HTR-8/SVneo (cell line): ENCODE results near the gene CTCF.

Experiments used
- DNase-seq: peaks from one replicate; pipeline ENCODE4 v3.0.0; 2011; ENCODE audit warnings: low spot score, mixed read lengths; ENCODE audit not compliant: insufficient read length
- FAIRE-seq: peaks from 2 replicates; lab custom pipeline; 2011; peaks lifted over from hg19 to GRCh38; lab: Jason Lieb, UNC

Gene CTCF

DNA sequence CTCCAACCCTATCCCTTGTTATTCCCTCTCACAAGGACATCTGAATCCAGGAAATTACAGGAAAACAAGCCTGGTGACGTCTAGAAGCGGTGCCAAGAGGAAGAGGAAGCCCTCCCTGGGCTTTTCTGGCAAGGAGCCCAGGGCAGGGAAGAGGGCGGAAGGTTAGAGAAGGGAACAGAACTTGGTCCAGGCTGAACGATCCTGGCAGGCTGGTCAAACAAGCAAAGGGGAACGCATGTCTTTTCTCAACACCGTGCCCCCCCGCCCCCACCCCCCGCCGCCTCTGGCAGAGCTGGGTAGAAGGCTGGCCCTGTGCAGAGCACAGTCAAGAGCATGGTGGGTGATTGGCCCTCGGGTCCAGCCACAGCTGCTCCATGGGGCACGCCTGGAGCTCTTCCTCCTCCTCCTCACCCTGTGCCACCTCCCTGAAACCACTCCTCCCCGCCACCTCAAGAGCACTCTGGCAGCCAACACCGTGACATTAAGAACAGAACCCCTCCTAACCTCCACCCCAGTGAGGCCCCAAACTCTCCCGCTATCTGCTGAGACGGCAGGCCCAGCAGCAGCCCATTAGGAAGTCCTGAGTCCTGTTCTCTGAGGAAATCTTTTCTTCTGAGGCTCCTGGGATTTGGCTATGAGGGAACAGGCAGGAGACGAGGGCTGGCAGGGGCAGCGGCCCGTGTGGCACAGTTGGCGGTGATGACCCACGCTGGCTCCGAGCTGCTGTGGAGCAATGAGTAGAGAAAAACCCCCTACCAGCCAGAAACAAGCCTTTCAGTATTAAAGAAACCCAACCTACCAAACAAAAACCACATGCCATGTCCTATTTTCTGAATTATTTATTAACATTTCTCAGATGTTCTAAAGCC, 111.6 kb downstream of the CTCF start:
- DNase-seq, result no peak

DNA sequence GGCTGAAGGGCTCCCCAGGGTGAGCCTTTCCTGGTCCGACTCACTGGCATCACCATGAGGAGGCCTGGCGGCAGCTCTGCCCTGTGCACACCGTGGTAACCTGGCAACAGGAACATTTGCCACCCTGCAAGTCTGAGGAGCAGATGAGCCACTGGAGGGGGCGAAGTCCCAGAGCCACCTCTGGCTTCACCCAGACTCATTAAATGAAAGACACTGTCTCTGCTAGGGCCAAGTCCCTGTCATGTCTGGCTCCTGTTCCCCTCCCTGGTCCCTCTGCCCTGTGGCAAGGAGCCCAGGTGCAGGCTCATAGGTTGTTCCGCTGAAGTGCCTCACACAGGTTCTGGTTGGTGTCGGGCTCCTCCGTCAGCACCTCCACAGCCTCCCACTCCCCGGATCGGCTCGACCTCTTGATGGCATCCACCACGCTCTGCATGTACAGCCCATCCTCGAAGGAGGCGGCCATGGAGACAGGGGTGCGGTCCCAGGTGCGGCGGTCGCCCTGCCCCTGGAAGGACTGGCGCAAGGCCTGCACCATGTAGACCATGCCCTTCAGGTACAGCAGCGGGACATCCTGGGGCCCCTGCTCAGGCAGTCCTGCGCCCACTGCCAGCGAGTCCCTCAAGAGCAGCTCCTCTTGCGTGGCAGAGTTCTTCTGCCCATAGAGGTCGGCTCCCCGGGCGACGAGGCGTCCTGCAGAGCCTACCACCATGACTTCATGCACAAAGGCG, 112.7 kb downstream of the CTCF start:
- FAIRE-seq (no peak), DNase-seq (no peak)

More for the DNA sequence above, 111.6 kb downstream of the CTCF start:
- no peak for FAIRE-seq

DNA sequence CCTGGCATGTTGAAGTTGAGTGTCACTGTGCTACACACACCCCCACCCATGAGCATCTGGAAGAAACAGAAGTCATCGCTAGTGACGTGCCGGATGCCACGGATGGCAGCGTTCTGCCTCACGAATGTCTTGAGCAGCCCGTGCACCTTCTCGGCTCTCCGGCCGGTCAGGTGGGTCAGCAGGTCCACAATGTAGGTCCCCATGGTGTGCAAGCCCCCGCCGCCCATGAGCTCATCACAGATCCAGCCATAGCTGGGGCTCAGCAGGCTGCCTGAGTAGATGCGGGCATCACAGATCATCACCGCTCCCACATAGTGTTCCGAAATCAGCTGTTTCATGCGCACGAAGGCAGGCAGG, 113.2 kb downstream of the CTCF start:
- no peak for FAIRE-seq
- DNase-seq, result no peak

DNA sequence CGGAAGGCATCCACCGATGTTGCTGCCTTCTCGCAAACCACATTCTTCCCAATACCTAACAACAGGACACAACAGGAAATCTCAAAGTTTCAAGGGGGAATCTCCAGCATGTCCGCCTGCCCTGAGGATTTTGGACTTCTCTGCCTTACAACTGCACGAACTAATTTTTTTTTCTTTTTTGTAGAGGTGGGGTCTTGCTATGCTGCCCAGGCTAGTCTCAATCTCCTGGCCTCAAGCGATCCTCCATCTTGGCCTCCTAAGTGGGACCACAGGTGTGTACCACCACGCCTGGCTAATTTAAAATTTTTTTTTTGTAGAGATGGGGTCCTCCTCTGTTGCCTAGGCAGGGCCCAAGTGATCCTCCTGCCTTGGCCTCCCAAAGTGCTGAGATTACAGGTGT, 113.7 kb downstream of the CTCF start:
- DNase-seq (no peak), FAIRE-seq (no peak)

- no peak for FAIRE-seq
- DNase-seq, result no peak
Observed at GRCh38 chr16:67676516-67676915, 114.2 kb downstream of the CTCF start.

GRCh38 chr16:67676939-67677338, 114.6 kb downstream of the CTCF start:
- no peak for FAIRE-seq
- DNase-seq, result no peak

GRCh38 chr16:67677712-67678111, 115.4 kb downstream of the CTCF start:
- DNase-seq (no peak), FAIRE-seq (peak; percentile 33)

DNA sequence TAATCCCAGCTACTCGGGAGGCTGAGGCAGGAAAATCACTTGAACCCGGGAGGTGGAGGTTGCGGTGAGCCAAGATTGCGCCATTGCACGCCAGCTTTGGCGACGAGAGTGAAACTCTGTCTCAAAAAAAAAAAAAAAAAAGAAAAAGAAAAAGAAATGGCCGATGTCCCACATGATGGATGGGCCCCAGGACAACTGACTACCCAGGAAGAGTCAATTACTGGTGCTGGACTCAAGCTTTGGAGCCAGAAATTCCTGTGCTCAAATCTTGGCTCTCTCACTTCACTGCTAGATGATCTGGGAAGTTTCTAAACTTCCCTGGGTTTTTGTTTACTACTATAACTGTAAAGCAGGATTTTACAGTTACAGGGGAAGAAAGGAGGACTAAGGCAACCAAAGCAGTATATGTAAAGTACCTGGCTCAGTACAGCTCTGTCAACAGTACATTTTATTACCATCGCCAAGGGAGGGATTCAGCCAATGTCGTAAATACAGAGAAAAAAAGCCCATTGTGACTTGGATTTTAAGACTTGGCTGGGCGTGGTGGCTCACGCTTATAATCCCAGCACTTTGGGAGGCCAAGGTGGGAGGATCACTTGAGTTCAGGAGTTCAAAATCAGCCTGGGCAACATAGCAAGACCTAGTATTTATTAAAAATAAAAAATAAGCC, 116.2 kb downstream of the CTCF start:
- FAIRE-seq (no peak), DNase-seq (no peak)

GRCh38 chr16:67679935-67680897, 117.9 kb downstream of the CTCF start:
- no peak for FAIRE-seq
- no peak for DNase-seq

- DNase-seq, result no peak
- FAIRE-seq, result no peak
Observed at GRCh38 chr16:67683767-67684166, 121.4 kb downstream of the CTCF start.

DNA sequence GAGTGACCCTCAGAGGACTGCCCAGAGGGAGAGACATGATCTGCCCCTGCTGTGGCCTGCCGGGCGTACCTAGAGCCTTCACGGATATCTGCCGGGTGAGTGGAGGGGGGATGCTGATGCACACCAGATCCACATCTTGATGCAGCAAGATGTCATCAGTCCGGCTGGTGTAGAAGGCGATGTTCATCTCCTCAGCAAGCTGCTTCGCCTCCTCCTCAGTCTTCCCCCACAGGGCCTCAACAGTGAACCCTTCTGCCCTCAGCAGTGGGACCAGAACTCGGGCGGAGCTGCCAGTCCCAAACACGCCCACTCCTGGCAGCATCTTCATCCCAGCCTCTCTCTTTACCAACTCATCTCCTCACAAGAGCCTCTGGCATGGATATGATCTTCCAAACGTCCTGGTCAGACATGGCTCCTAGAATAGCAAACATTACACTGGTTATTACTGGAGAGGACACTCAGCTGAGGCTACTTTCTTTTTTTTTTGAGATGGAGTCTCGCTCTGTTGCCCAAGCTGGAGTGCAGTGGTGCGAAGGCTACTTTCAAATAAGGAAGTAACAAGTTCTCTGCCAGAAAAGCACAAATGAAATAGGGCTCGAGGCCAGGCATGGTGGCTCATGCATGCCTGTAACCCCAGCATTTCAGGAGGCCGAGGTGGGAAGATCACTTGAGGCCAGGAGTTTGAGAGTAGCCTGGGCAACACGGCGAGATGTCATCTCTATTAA, 123.2 kb downstream of the CTCF start:
- FAIRE-seq, result peak; percentile 36
- no peak for DNase-seq
